ENCODE results near the gene E2F3. TPM values are rescaled to one million over a fixed set of nuclear protein-coding genes. Genes with fewer than 3 reads are reported as not detected.

E2F3 gene
- total and polyA plus RNA-seq, 2 donors from 2014 or later = 3.7 to 11.0 TPM

- Histone ChIP-seq H3K27me3 (ENCODE audit: control insufficient read depth, insufficient read depth, low read length) (no peaks in the 10 kb centered on the region), H3K4me3 (ENCODE audit: low read length in 3 of 3) (no peak overlapping the region), H3K36me3 (ENCODE audit: control insufficient read depth in 2 of 3, insufficient read depth in 3 of 3, low read length in 3 of 3) (no peaks in the 10 kb centered on the region), H3K9me3 (ENCODE audit: control insufficient read depth in 2 of 3, insufficient read depth in 1 of 3, low read length in 3 of 3) (no peaks in the 10 kb centered on the region), H3K27ac (ENCODE audit: low read depth in 2 of 2, low read length in 2 of 2) (no peak overlapping the region), H3K9ac (ENCODE audit: low read length in 3 of 3) (no peak overlapping the region), H3K4me1 (ENCODE audit: control insufficient read depth in 2 of 3, insufficient read depth in 2 of 3, low read depth in 1 of 3, low read length in 3 of 3) (no peaks in the 10 kb centered on the region)
- no peak for TF ChIP-seq CTCF (IDR thresholded peaks at IDR 0.05; ENCODE audit: borderline replicate concordance, extremely low read depth, insufficient read depth)
- intact Hi-C loops (cut with DNase I) = no loop called here
- no peak for DNase-seq
- no peak for FAIRE-seq
Observed at GRCh38 chr6:20370393-20370792, 31.3 kb upstream of the E2F3 start.

DNA sequence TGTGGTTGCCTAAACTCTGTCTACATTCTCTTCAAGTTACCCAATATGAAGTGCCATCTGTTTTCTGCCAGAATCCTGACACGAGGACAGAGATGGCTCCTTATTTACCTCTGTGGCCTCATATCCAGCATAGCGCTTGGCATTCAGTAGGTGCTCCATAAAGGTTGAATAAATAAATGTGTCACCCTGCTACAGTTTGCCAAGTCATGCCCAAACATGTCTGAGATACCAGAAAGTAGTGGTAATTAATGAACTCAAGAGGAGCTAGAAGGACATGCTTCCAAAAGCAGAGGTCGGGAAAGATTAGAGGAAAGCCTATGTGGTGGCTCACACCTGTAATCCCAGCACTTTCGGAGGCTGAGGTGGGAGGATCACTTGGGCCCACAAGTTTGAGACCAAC is 30.9 kb upstream of the E2F3 start:
- no peak for TF ChIP-seq CTCF (IDR thresholded peaks at IDR 0.05; ENCODE audit: borderline replicate concordance, extremely low read depth, insufficient read depth)
- FAIRE-seq (no peak), DNase-seq (no peak)
- intact Hi-C loops (cut with DNase I) = no loop called here
- Histone ChIP-seq H3K4me3 (ENCODE audit: low read length in 3 of 3) (no peak overlapping the region), H3K9ac (ENCODE audit: low read length in 3 of 3) (no peak overlapping the region), H3K36me3 (ENCODE audit: control insufficient read depth in 2 of 3, insufficient read depth in 3 of 3, low read length in 3 of 3) (no peaks in the 10 kb centered on the region), H3K4me1 (ENCODE audit: control insufficient read depth in 2 of 3, insufficient read depth in 2 of 3, low read depth in 1 of 3, low read length in 3 of 3) (no peaks in the 10 kb centered on the region), H3K27me3 (ENCODE audit: control insufficient read depth, insufficient read depth, low read length) (no peaks in the 10 kb centered on the region), H3K27ac (ENCODE audit: low read depth in 2 of 2, low read length in 2 of 2) (no peak overlapping the region), H3K9me3 (ENCODE audit: control insufficient read depth in 2 of 3, insufficient read depth in 1 of 3, low read length in 3 of 3) (no peaks in the 10 kb centered on the region)

DNA sequence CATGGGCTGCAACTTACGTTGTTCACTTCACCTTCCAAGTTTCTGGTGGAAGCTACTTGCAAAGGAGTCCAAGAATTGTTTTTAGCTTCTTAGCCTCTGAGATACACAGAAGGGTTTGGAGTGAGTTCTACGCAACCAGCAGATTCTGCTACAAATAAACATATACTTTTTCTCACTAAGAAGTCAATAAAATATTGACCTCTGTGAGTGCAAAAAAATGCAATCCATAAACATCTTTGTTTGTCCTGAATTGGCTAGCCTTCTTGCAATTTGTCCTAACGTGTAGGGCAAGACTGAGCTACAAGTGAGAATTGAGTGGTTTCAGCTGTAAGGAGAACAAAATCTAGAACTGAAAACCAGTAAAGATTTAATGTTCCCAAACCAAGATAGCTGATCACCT is 26.2 kb upstream of the E2F3 start:
- intact Hi-C loops (cut with DNase I) = no loop called here
- peaks cover 0 to 3% (median 0%) of the 10 kb centered on the region in 3 donors for H3K4me1 ChIP-seq (ENCODE audit: control insufficient read depth in 2 of 3, insufficient read depth in 2 of 3, low read depth in 1 of 3, low read length in 3 of 3)
- no peak for TF ChIP-seq CTCF (IDR thresholded peaks at IDR 0.05; ENCODE audit: borderline replicate concordance, extremely low read depth, insufficient read depth)
- H3K4me3 ChIP-seq (ENCODE audit: low read length in 3 of 3) = no peak overlapping the region
- no peak overlapping the region for H3K27ac ChIP-seq (ENCODE audit: low read depth in 2 of 2, low read length in 2 of 2)
- DNase-seq = no peak
- no peak for FAIRE-seq
- H3K9me3 ChIP-seq (ENCODE audit: control insufficient read depth in 2 of 3, insufficient read depth in 1 of 3, low read length in 3 of 3) = no peaks in the 10 kb centered on the region
- H3K36me3 ChIP-seq (ENCODE audit: control insufficient read depth in 2 of 3, insufficient read depth in 3 of 3, low read length in 3 of 3) = no peaks in the 10 kb centered on the region
- H3K27me3 ChIP-seq (ENCODE audit: control insufficient read depth, insufficient read depth, low read length) = no peaks in the 10 kb centered on the region
- no peak overlapping the region for H3K9ac ChIP-seq (ENCODE audit: low read length in 3 of 3)

DNA sequence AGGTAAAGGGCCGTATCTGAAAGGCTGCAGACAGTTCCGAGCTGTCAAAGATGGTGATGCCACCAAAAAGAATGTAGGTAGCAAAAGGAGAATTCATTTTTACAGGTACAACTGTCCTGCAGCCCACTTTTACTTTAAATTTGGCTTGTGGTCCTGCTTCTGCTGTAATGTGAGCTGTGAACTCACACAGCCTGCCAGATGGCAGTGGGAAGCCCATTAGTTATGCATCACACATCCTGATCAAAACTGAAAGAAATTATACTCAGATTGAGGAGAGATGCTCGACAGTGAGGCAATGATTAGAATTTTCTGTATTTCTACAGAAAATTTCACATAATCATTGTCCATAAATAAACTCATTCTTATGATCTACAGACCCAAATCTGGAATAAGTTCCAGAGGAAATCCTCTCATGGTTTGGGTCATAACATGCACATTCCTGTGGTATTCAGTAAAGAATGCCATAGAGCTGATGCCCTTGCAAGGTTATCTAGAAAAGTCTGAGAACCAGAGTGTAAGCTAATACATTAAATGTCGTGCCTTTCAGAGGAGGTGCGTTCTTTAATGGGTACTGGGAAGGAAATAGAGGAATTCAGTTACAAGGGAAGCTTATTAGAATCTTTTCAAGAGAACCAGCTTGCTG is 23.9 kb upstream of the E2F3 start:
- no peaks in the 10 kb centered on the region for H3K36me3 ChIP-seq (ENCODE audit: control insufficient read depth in 2 of 3, insufficient read depth in 3 of 3, low read length in 3 of 3)
- peaks cover 0 to 4% (median 0%) of the 10 kb centered on the region in 3 donors for H3K9me3 ChIP-seq (ENCODE audit: control insufficient read depth in 2 of 3, insufficient read depth in 1 of 3, low read length in 3 of 3)
- DNase-seq = peak in 3 of 5 donors; percentile 13 to 65 (median 52)
- intact Hi-C loops (cut with DNase I) = no loop called here
- peaks cover 0 to 3% (median 0%) of the 10 kb centered on the region in 3 donors for H3K4me1 ChIP-seq (ENCODE audit: control insufficient read depth in 2 of 3, insufficient read depth in 2 of 3, low read depth in 1 of 3, low read length in 3 of 3)
- no peaks in the 10 kb centered on the region for H3K27me3 ChIP-seq (ENCODE audit: control insufficient read depth, insufficient read depth, low read length)
- H3K4me3 ChIP-seq (ENCODE audit: low read length in 3 of 3) = no peak overlapping the region
- H3K9ac ChIP-seq (ENCODE audit: low read length in 3 of 3) = no peak overlapping the region
- H3K27ac ChIP-seq (ENCODE audit: low read depth in 2 of 2, low read length in 2 of 2) = no peak overlapping the region
- TF ChIP-seq CTCF (IDR thresholded peaks at IDR 0.05; ENCODE audit: borderline replicate concordance, extremely low read depth, insufficient read depth) = no peak
- FAIRE-seq = no peak
